ENCODE data around the gene TXNRD2. TPM values are rescaled to one million over a fixed set of nuclear protein-coding genes. Genes with fewer than 3 reads are reported as not detected.

The TXNRD2 gene
- total RNA-seq, 1 experiment from 2014 or later: 7.0 TPM

- peaks cover 30% of the 10 kb centered on the region for H3K4me1 ChIP-seq (ENCODE audit: low read length)
- H2AFZ ChIP-seq (ENCODE audit: low read length): no peak overlapping the region
- H3K36me3 ChIP-seq (ENCODE audit: insufficient read depth, low read length): no peaks in the 10 kb centered on the region
- H3K27ac ChIP-seq (ENCODE audit: low read length): no peak overlapping the region
- H4K20me1 ChIP-seq (ENCODE audit: insufficient read depth, low read depth, low read length): no peaks in the 10 kb centered on the region
- DNase-seq: no peak
- no peaks in the 10 kb centered on the region for H3K27me3 ChIP-seq (ENCODE audit: low read length)
- H3K4me3 ChIP-seq (ENCODE audit: low read length): no peak overlapping the region
- H3K9me3 ChIP-seq (ENCODE audit: low read length): no peaks in the 10 kb centered on the region
- H3K4me2 ChIP-seq (ENCODE audit: low read depth, low read length, poor library complexity, severe bottlenecking): no peak overlapping the region
- H3K9me2 ChIP-seq (replicated peaks; ENCODE audit: insufficient read depth, low read length): no peaks in the 10 kb centered on the region
- no peak overlapping the region for H3K9ac ChIP-seq (ENCODE audit: low read length)
- H3K79me2 ChIP-seq (ENCODE audit: low read length): no peaks in the 10 kb centered on the region
Measured at GRCh38 chr22:19895160-19895849, 46.3 kb downstream of the TXNRD2 start.

- Histone ChIP-seq H3K79me2 (ENCODE audit: low read length) (no peaks in the 10 kb centered on the region), H3K4me1 (ENCODE audit: low read length) (peaks cover 30% of the 10 kb centered on the region), H2AFZ (ENCODE audit: low read length) (no peak overlapping the region), H3K4me3 (ENCODE audit: low read length) (no peak overlapping the region), H3K9me3 (ENCODE audit: low read length) (no peaks in the 10 kb centered on the region), H3K36me3 (ENCODE audit: insufficient read depth, low read length) (no peaks in the 10 kb centered on the region), H3K4me2 (ENCODE audit: low read depth, low read length, poor library complexity, severe bottlenecking) (no peak overlapping the region), H3K27me3 (ENCODE audit: low read length) (no peaks in the 10 kb centered on the region), H3K27ac (ENCODE audit: low read length) (no peak overlapping the region), H3K9me2 (replicated peaks; ENCODE audit: insufficient read depth, low read length) (no peaks in the 10 kb centered on the region), H3K9ac (ENCODE audit: low read length) (no peak overlapping the region), H4K20me1 (ENCODE audit: insufficient read depth, low read depth, low read length) (no peaks in the 10 kb centered on the region)
- no peak for DNase-seq
Measured at GRCh38 chr22:19893363-19893762, 48.3 kb downstream of the TXNRD2 start.

GRCh38 chr22:19892925-19893324, 48.7 kb downstream of the TXNRD2 start:
- no peak overlapping the region for H3K4me3 ChIP-seq (ENCODE audit: low read length)
- H3K27me3 ChIP-seq (ENCODE audit: low read length): no peaks in the 10 kb centered on the region
- no peak for DNase-seq
- no peaks in the 10 kb centered on the region for H3K36me3 ChIP-seq (ENCODE audit: insufficient read depth, low read length)
- H3K27ac ChIP-seq (ENCODE audit: low read length): no peak overlapping the region
- H3K4me1 ChIP-seq (ENCODE audit: low read length): peaks cover 30% of the 10 kb centered on the region
- no peak overlapping the region for H3K9ac ChIP-seq (ENCODE audit: low read length)
- H3K4me2 ChIP-seq (ENCODE audit: low read depth, low read length, poor library complexity, severe bottlenecking): no peak overlapping the region
- no peaks in the 10 kb centered on the region for H3K9me3 ChIP-seq (ENCODE audit: low read length)
- no peaks in the 10 kb centered on the region for H3K9me2 ChIP-seq (replicated peaks; ENCODE audit: insufficient read depth, low read length)
- no peak overlapping the region for H2AFZ ChIP-seq (ENCODE audit: low read length)
- H3K79me2 ChIP-seq (ENCODE audit: low read length): no peaks in the 10 kb centered on the region
- H4K20me1 ChIP-seq (ENCODE audit: insufficient read depth, low read depth, low read length): no peaks in the 10 kb centered on the region

- H3K4me3 ChIP-seq (ENCODE audit: low read length): peak overlapping the region; percentile 13; the same call in 1 of the 2 replicates
- H2AFZ ChIP-seq (ENCODE audit: low read length): peak overlapping the region; percentile 4; the same call in 1 of the 2 replicates
Measured at GRCh38 chr22:19892257-19892879, 49.2 kb downstream of the TXNRD2 start.

GRCh38 chr22:19891317-19892256, 50.0 kb downstream of the TXNRD2 start:
- Histone ChIP-seq H3K79me2 (ENCODE audit: low read length) (no peaks in the 10 kb centered on the region), H3K9me2 (replicated peaks; ENCODE audit: insufficient read depth, low read length) (no peaks in the 10 kb centered on the region), H3K9me3 (ENCODE audit: low read length) (no peaks in the 10 kb centered on the region), H2AFZ (ENCODE audit: low read length) (peak overlapping the region; percentile 4; the same call in 1 of the 2 replicates), H4K20me1 (ENCODE audit: insufficient read depth, low read depth, low read length) (no peaks in the 10 kb centered on the region), H3K27ac (ENCODE audit: low read length) (peak overlapping the region; percentile 84), H3K4me1 (ENCODE audit: low read length) (peaks cover 34% of the 10 kb centered on the region), H3K27me3 (ENCODE audit: low read length) (no peaks in the 10 kb centered on the region), H3K36me3 (ENCODE audit: insufficient read depth, low read length) (no peaks in the 10 kb centered on the region), H3K4me3 (ENCODE audit: low read length) (peak overlapping the region; percentile 36; the same call in 1 of the 2 replicates), H3K9ac (ENCODE audit: low read length) (peak overlapping the region; percentile 61), H3K4me2 (ENCODE audit: low read depth, low read length, poor library complexity, severe bottlenecking) (peak overlapping the region; percentile 59)
- DNase-seq: peak; percentile 84

More at GRCh38 chr22:19892257-19892879, 49.2 kb downstream of the TXNRD2 start:
- Histone ChIP-seq H3K36me3 (ENCODE audit: insufficient read depth, low read length) (no peaks in the 10 kb centered on the region), H3K9me2 (replicated peaks; ENCODE audit: insufficient read depth, low read length) (no peaks in the 10 kb centered on the region), H4K20me1 (ENCODE audit: insufficient read depth, low read depth, low read length) (no peaks in the 10 kb centered on the region), H3K27ac (ENCODE audit: low read length) (peak overlapping the region; percentile 84), H3K9me3 (ENCODE audit: low read length) (no peaks in the 10 kb centered on the region), H3K4me1 (ENCODE audit: low read length) (peaks cover 31% of the 10 kb centered on the region), H3K79me2 (ENCODE audit: low read length) (no peaks in the 10 kb centered on the region), H3K27me3 (ENCODE audit: low read length) (no peaks in the 10 kb centered on the region), H3K4me2 (ENCODE audit: low read depth, low read length, poor library complexity, severe bottlenecking) (peak overlapping the region; percentile 59), H3K9ac (ENCODE audit: low read length) (peak overlapping the region; percentile 61)
- DNase-seq: no peak

GRCh38 chr22:19890502-19891316, 50.9 kb downstream of the TXNRD2 start:
- Histone ChIP-seq H3K27ac (ENCODE audit: low read length) (peak overlapping the region; percentile 84), H3K27me3 (ENCODE audit: low read length) (no peaks in the 10 kb centered on the region), H3K4me2 (ENCODE audit: low read depth, low read length, poor library complexity, severe bottlenecking) (peak overlapping the region; percentile 59), H3K9ac (ENCODE audit: low read length) (peak overlapping the region; percentile 61), H3K4me1 (ENCODE audit: low read length) (peaks cover 41% of the 10 kb centered on the region), H3K4me3 (ENCODE audit: low read length) (peak overlapping the region; percentile 36; the same call in 1 of the 2 replicates), H3K79me2 (ENCODE audit: low read length) (no peaks in the 10 kb centered on the region), H2AFZ (ENCODE audit: low read length) (no peak overlapping the region), H3K9me2 (replicated peaks; ENCODE audit: insufficient read depth, low read length) (no peaks in the 10 kb centered on the region), H3K36me3 (ENCODE audit: insufficient read depth, low read length) (no peaks in the 10 kb centered on the region), H4K20me1 (ENCODE audit: insufficient read depth, low read depth, low read length) (no peaks in the 10 kb centered on the region), H3K9me3 (ENCODE audit: low read length) (no peaks in the 10 kb centered on the region)
- DNase-seq: no peak

GRCh38 chr22:19889951-19890350, 51.7 kb downstream of the TXNRD2 start:
- no peak overlapping the region for H3K27ac ChIP-seq (ENCODE audit: low read length)
- H3K9me3 ChIP-seq (ENCODE audit: low read length): no peaks in the 10 kb centered on the region
- no peaks in the 10 kb centered on the region for H3K9me2 ChIP-seq (replicated peaks; ENCODE audit: insufficient read depth, low read length)
- no peak overlapping the region for H3K9ac ChIP-seq (ENCODE audit: low read length)
- H3K27me3 ChIP-seq (ENCODE audit: low read length): no peaks in the 10 kb centered on the region
- DNase-seq: no peak
- H3K4me3 ChIP-seq (ENCODE audit: low read length): no peak overlapping the region
- no peak overlapping the region for H2AFZ ChIP-seq (ENCODE audit: low read length)
- H4K20me1 ChIP-seq (ENCODE audit: insufficient read depth, low read depth, low read length): no peaks in the 10 kb centered on the region
- no peaks in the 10 kb centered on the region for H3K36me3 ChIP-seq (ENCODE audit: insufficient read depth, low read length)
- no peaks in the 10 kb centered on the region for H3K79me2 ChIP-seq (ENCODE audit: low read length)
- H3K4me1 ChIP-seq (ENCODE audit: low read length): peaks cover 42% of the 10 kb centered on the region
- H3K4me2 ChIP-seq (ENCODE audit: low read depth, low read length, poor library complexity, severe bottlenecking): no peak overlapping the region

Measured in Karpas-422 (cell line).